Activated naive CD8-positive, alpha-beta T cell treated with anti-CD3 and anti-CD28 coated beads, Interleukin-2, amount 10 ng/mL, durations not matched to agents 7 days and 5 days (primary cell): ENCODE measurements around the gene PIK3R5. TPM values are rescaled to one million over a fixed set of nuclear protein-coding genes. Genes with fewer than 3 reads are reported as not detected.

Experiments used
- ATAC-seq: fragments of 150-1000 bp; cut with Tn5 transposase; one replicate; pipeline ENCODE4 v1.10.0; 2021; ENCODE audit warnings: low read depth, moderate library complexity
- POLR2A ChIA-PET: fragments of 350-600 bp; sonication (Branson Sonifier 250); formaldehyde crosslinking; loops from one replicate; lab custom pipeline; 2021; ENCODE audit warnings: antibody characterized with exemption; lab: Charles Lee
- DNase-seq: peaks from one replicate; pipeline ENCODE4 v3.0.0; 2021
- H3K27ac Mint-ChIP-seq: one replicate; pipeline ENCODE4 v1.8.0; 2022; ENCODE audit warnings: mild to moderate bottlenecking, mixed read lengths
- H3K27me3 Mint-ChIP-seq: one replicate; pipeline ENCODE4 v1.8.0; 2022; ENCODE audit warnings: mild to moderate bottlenecking, moderate library complexity, mixed read lengths
- H3K36me3 Mint-ChIP-seq: one replicate; pipeline ENCODE4 v1.8.0; 2021; ENCODE audit warnings: mild to moderate bottlenecking, mixed read lengths
- H3K4me1 Mint-ChIP-seq: one replicate; pipeline ENCODE4 v1.8.0; 2021; ENCODE audit warnings: mixed read lengths
- H3K4me3 Mint-ChIP-seq: one replicate; pipeline ENCODE4 v1.8.0; 2022; ENCODE audit warnings: mild to moderate bottlenecking, moderate library complexity, mixed read lengths
- H3K9me3 Mint-ChIP-seq: one replicate; pipeline ENCODE4 v1.8.0; 2021; ENCODE audit warnings: mixed read lengths
- total RNA-seq, 2 experiments: library from RNA; stranded (reverse); gene quantifications; one replicate each; pipeline ENCODE4 v1.2.3, GENCODE V29; 2021

The PIK3R5 gene
- total RNA-seq, 2 experiments from 2014 or later: 81.4 to 84.0 TPM

- Mint-ChIP-seq H3K27ac (peak overlapping the region; percentile 99), H3K36me3 (peaks cover 49% of the 10 kb centered on the region), H3K27me3 (no peaks in the 10 kb centered on the region), H3K4me1 (peaks cover 71% of the 10 kb centered on the region), H3K4me3 (peak overlapping the region; percentile 85), H3K9me3 (peaks cover 4% of the 10 kb centered on the region)
- DNase-seq: peak; percentile 82
- peak; percentile 74 for ATAC-seq
- POLR2A ChIA-PET: interaction anchor here (0.8 to 5.4 kb wide), 7 partner anchors 12 to 84 kb away, joined by 3 to 51 read pairs (median 10); partner anchors contain the start of gene PIK3R5
These were observed 24.0 kb downstream of the PIK3R5 start for GRCh38 chr17:8941520-8941919.

DNA sequence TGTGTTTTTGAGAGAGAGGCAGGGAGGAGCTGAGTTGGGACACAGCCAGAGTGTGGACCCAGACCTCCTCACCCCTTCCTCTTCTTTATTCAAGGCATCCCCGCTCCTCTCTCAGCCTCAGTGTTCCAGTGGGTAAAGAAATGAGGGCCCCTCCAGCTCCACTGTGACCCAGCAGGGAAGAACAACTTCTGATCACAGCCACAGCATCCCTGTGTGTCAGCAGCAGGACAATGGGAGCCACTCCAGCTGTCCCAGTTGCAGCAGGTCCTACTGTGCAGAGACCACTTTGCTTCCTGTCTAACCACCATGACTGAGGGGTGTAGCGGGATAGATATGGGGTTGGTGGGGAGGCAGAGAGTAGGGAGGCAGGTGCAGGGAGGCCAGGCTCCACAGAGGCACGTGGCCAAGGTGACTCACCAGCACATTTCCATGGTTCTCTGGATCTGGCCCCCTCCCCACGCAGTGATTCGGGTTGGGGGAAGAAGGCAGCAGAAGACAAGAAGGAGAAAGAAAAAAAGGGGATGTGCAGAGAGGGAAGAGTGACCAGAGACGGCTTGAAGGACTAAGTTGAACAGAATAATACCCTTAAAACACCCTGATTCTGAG is 24.5 kb downstream of the PIK3R5 start:
- DNase-seq (peak; percentile 56), ATAC-seq (peak; percentile 63)
- H3K27me3 Mint-ChIP-seq: no peaks in the 10 kb centered on the region
- H3K4me3 Mint-ChIP-seq: peak overlapping the region; percentile 85
- H3K27ac Mint-ChIP-seq: peak overlapping the region; percentile 99
- H3K36me3 Mint-ChIP-seq: peaks cover 50% of the 10 kb centered on the region
- H3K4me1 Mint-ChIP-seq: peaks cover 72% of the 10 kb centered on the region
- POLR2A ChIA-PET: interaction anchor here (0.8 to 5.4 kb wide), 5 partner anchors 12 to 41 kb away, joined by 3 to 51 read pairs (median 30); partner anchors contain the start of gene PIK3R5
- peaks cover 4% of the 10 kb centered on the region for H3K9me3 Mint-ChIP-seq

DNA sequence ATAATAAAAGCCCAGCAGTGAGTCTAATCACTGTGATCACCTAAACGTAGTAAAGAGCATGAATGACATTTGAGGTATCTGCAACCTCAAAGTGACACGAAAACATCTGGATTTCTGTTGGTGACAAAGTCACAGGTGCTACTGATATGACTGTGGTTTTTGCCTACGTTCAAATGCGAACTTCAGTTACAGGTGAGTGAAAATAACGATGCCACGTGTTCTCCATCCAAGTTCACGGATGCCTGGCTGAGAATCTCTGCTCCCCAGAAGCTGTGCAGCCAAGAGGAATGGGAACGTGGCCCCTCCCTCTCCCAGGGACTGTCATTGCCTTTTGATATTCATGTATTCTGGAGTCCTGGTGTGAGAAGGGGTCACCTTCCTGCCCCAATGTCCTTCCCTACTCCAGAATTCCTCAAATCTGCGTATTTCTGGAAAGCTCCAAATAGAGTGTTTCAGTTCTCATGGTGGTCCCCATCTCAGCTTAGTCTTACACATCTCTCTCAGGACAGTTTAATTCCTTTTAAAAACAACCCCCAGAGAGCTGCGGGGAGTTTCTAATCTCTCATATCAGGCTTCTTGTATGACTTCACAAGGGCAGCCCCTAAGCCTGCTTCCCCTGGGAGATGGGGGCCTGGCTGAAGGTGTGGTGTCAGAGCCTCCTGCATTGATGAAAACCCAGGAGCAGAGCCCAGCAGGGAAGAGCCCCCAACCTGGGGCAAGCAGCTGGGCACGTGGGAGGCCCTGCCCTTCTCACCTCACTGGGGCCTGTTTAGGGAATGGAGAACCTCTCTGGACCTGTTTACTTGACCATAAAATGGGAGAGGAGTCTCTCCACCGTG is 25.8 kb downstream of the PIK3R5 start:
- DNase-seq (no peak), ATAC-seq (no peak)
- POLR2A ChIA-PET: interaction anchor here (3.4 to 5.4 kb wide), 3 partner anchors 13 to 40 kb away, joined by 30 to 51 read pairs (median 41); partner anchors contain the start of gene PIK3R5
- peaks cover 47% of the 10 kb centered on the region for H3K36me3 Mint-ChIP-seq
- H3K4me3 Mint-ChIP-seq: peak overlapping the region; percentile 85
- no peaks in the 10 kb centered on the region for H3K27me3 Mint-ChIP-seq
- H3K4me1 Mint-ChIP-seq: peaks cover 69% of the 10 kb centered on the region
- peaks cover 6% of the 10 kb centered on the region for H3K9me3 Mint-ChIP-seq
- H3K27ac Mint-ChIP-seq: peak overlapping the region; percentile 99

- Mint-ChIP-seq H3K27me3 (no peaks in the 10 kb centered on the region), H3K36me3 (peaks cover 44% of the 10 kb centered on the region), H3K9me3 (peaks cover 8% of the 10 kb centered on the region), H3K4me1 (peaks cover 68% of the 10 kb centered on the region), H3K27ac (peak overlapping the region; percentile 99), H3K4me3 (peak overlapping the region; percentile 85)
- ATAC-seq: no peak
- no peak for DNase-seq
- POLR2A ChIA-PET: interaction anchor here (4.8 to 5.4 kb wide), 2 partner anchors 26 to 39 kb away, joined by 41 to 51 read pairs; partner anchors contain the start of gene PIK3R5
These were observed 26.6 kb downstream of the PIK3R5 start for GRCh38 chr17:8938933-8939332.

GRCh38 chr17:8935191-8935590 is 30.3 kb downstream of the PIK3R5 start:
- POLR2A ChIA-PET: no interaction called here

DNA sequence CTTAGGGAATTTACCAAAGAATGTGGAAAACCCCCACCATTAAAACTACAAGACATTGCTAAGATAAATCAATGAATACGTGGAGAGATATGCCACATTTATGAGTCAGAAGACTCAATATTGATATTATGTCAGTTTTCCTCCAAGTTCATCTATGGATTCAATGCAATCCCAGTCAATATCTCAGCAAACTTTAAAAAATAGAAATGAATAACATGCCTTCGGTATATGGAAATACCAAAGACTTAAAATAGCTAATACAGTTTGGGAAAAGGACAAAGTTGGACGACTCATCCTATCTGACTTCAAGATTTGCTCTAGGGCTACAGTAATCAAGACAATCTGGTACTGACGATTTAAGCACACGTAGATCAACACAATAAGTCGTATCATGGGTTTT is 31.2 kb downstream of the PIK3R5 start:
- DNase-seq: no peak
- Mint-ChIP-seq H3K27ac (peak overlapping the region; percentile 34), H3K36me3 (peaks cover 71% of the 10 kb centered on the region), H3K27me3 (no peaks in the 10 kb centered on the region), H3K9me3 (peaks cover 25% of the 10 kb centered on the region), H3K4me3 (peak overlapping the region; percentile 20), H3K4me1 (peaks cover 47% of the 10 kb centered on the region)
- ATAC-seq: no peak
- POLR2A ChIA-PET: no interaction called here

More at GRCh38 chr17:8935191-8935590, 30.3 kb downstream of the PIK3R5 start:
- Mint-ChIP-seq H3K27me3 (no peaks in the 10 kb centered on the region), H3K36me3 (peaks cover 64% of the 10 kb centered on the region), H3K27ac (peak overlapping the region; percentile 34), H3K4me1 (peaks cover 56% of the 10 kb centered on the region), H3K9me3 (peaks cover 17% of the 10 kb centered on the region), H3K4me3 (peak overlapping the region; percentile 20)
- DNase-seq: no peak
- peak; percentile 69 for ATAC-seq

- ATAC-seq (no peak), DNase-seq (no peak)
- no peak overlapping the region for H3K27ac Mint-ChIP-seq
- no peak overlapping the region for H3K4me3 Mint-ChIP-seq
- H3K9me3 Mint-ChIP-seq: peaks cover 32% of the 10 kb centered on the region
- POLR2A ChIA-PET: no interaction called here
- no peaks in the 10 kb centered on the region for H3K27me3 Mint-ChIP-seq
- peaks cover 23% of the 10 kb centered on the region for H3K4me1 Mint-ChIP-seq
- H3K36me3 Mint-ChIP-seq: peaks cover 65% of the 10 kb centered on the region
These were observed 34.9 kb downstream of the PIK3R5 start for GRCh38 chr17:8930649-8931048.

GRCh38 chr17:8928347-8928746 is 37.2 kb downstream of the PIK3R5 start:
- H3K27ac Mint-ChIP-seq: no peak overlapping the region
- POLR2A ChIA-PET: no interaction called here

DNA sequence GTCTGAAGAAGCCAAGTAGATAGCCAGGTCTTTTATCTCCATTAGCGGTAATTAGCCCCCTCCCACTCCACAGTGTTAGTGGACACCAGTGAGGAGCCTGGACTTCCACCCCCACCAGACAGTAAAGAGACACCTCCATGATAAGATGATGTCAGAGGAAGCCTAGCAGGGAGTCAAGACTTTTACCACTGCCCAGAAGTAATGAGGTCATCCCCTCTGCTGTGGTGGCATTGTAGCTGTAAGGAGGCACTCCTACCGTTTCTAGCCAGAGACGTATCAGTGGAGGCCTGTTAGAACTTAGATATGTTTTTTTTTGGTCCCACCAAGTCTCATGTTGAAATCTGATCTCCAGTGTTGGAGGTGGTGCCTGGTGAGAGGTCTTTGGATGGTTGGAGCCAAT is 38.1 kb downstream of the PIK3R5 start:
- H3K27ac Mint-ChIP-seq: no peak overlapping the region
- H3K36me3 Mint-ChIP-seq: peaks cover 57% of the 10 kb centered on the region
- ATAC-seq: no peak

More at GRCh38 chr17:8928347-8928746, 37.2 kb downstream of the PIK3R5 start:
- no peak for DNase-seq
- Mint-ChIP-seq H3K36me3 (peaks cover 57% of the 10 kb centered on the region), H3K4me1 (peaks cover 10% of the 10 kb centered on the region), H3K4me3 (no peak overlapping the region), H3K9me3 (peaks cover 25% of the 10 kb centered on the region), H3K27me3 (no peaks in the 10 kb centered on the region)
- ATAC-seq: no peak

DNA sequence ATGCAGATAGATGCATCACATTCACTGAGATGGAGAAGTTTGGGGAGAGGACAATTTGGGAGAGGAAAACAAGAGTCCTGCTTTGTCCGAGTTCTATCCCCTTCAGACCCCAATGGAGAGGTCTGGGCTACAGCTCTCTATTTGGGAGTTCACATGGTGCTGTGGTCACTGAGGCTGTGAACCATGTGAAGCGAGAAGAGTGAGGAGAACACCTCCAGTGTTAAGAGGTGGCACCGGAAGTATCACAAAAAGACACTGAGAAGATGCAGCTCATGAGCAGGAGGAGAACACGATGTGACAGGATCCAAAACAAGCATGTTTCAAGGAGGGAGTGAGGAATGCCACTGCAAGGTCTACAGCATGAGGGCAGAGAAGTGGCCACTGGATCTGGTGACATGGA is 39.7 kb downstream of the PIK3R5 start:
- ATAC-seq: no peak

More for the DNA sequence above, 38.1 kb downstream of the PIK3R5 start:
- H3K9me3 Mint-ChIP-seq: peaks cover 28% of the 10 kb centered on the region
- POLR2A ChIA-PET: no interaction called here
- H3K27me3 Mint-ChIP-seq: no peaks in the 10 kb centered on the region
- H3K4me3 Mint-ChIP-seq: no peak overlapping the region
- peaks cover 12% of the 10 kb centered on the region for H3K4me1 Mint-ChIP-seq
- no peak for DNase-seq

GRCh38 chr17:8925141-8925540 is 40.4 kb downstream of the PIK3R5 start:
- Mint-ChIP-seq H3K4me3 (no peak overlapping the region), H3K36me3 (peaks cover 48% of the 10 kb centered on the region), H3K9me3 (peaks cover 21% of the 10 kb centered on the region), H3K4me1 (peaks cover 5% of the 10 kb centered on the region), H3K27ac (no peak overlapping the region), H3K27me3 (no peaks in the 10 kb centered on the region)
- POLR2A ChIA-PET: no interaction called here
- ATAC-seq: no peak
- DNase-seq: no peak

More for the DNA sequence above, 39.7 kb downstream of the PIK3R5 start:
- Mint-ChIP-seq H3K27ac (no peak overlapping the region), H3K27me3 (no peaks in the 10 kb centered on the region), H3K4me3 (no peak overlapping the region), H3K9me3 (peaks cover 22% of the 10 kb centered on the region), H3K36me3 (peaks cover 52% of the 10 kb centered on the region), H3K4me1 (peaks cover 5% of the 10 kb centered on the region)
- DNase-seq: no peak
- POLR2A ChIA-PET: no interaction called here

DNA sequence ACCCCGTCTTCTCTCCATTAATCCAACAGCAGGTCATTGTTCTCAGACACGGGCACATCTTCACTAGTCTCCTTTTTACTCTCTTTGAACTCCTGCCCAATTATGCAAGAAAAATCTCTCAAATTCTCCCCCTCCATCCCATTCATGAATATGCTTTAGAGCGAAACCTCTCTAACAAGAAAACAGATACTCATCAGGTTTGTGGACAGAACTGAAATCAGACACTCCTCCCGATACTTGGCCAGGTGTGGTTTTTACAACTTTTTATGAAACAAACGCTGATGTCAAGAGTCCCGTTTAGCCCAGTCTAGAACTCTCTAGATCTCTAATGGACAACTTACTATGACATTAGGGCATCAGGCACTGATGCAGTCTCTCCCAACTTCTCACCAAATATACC is 40.9 kb downstream of the PIK3R5 start:
- Mint-ChIP-seq H3K27ac (no peak overlapping the region), H3K27me3 (no peaks in the 10 kb centered on the region), H3K4me3 (no peak overlapping the region), H3K36me3 (peaks cover 47% of the 10 kb centered on the region), H3K4me1 (peaks cover 6% of the 10 kb centered on the region), H3K9me3 (peaks cover 17% of the 10 kb centered on the region)
- DNase-seq (no peak), ATAC-seq (no peak)
- POLR2A ChIA-PET: no interaction called here

- DNase-seq: no peak
- no peaks in the 10 kb centered on the region for H3K27me3 Mint-ChIP-seq
- H3K4me1 Mint-ChIP-seq: peaks cover 7% of the 10 kb centered on the region
- POLR2A ChIA-PET: no interaction called here
- H3K4me3 Mint-ChIP-seq: no peak overlapping the region
- no peak overlapping the region for H3K27ac Mint-ChIP-seq
- peaks cover 51% of the 10 kb centered on the region for H3K36me3 Mint-ChIP-seq
- peaks cover 17% of the 10 kb centered on the region for H3K9me3 Mint-ChIP-seq
- ATAC-seq: no peak
These were observed 41.7 kb downstream of the PIK3R5 start for GRCh38 chr17:8923762-8924161.
